K562 (cell line): ENCODE data around the gene BSDC1. TPM values are rescaled to one million over a fixed set of nuclear protein-coding genes. Genes with fewer than 3 reads are reported as not detected.

ENCODE experiments used
- CBX8 ChIP-seq: fragments of 200-600 bp; sonication (generic); IDR thresholded peaks from 2 replicates; pipeline ENCODE4 v1.6.1; 2012; ENCODE audit warnings: borderline replicate concordance, mixed run types, low read depth, mild to moderate bottlenecking, moderate library complexity, mixed read lengths, low read length, control low read depth, inconsistent platforms; ENCODE audit not compliant: poor library complexity, severe bottlenecking; ENCODE audit errors: extremely low read depth
- ELF1 ChIP-seq: fragments of 200-800 bp; sonication (Bioruptor generic); IDR thresholded peaks from 2 replicates; pipeline ENCODE4 v1.6.1; 2016; ENCODE audit warnings: missing genetic modification characterization, missing compliant biosample characterization
- KLF13 ChIP-seq: fragments of 450-650 bp; IDR thresholded peaks from 2 replicates; pipeline ENCODE4 v1.6.1; 2016; ENCODE audit warnings: missing genetic modification characterization, low read depth, mild to moderate bottlenecking, missing compliant biosample characterization, moderate library complexity, borderline replicate concordance
- NCOA6 ChIP-seq: fragments of 450-650 bp; IDR thresholded peaks from 2 replicates; pipeline ENCODE4 v1.6.1; 2017; ENCODE audit warnings: mild to moderate bottlenecking
- ZBED1 ChIP-seq: IDR thresholded peaks from 2 replicates; pipeline ENCODE4 v1.6.1; 2014
- ZBTB7A ChIP-seq: IDR thresholded peaks from 2 replicates; pipeline ENCODE4 v1.6.1; 2011; ENCODE audit warnings: low read depth, mild to moderate bottlenecking, low read length, moderate library complexity, borderline replicate concordance; ENCODE audit not compliant: control insufficient read depth
- ZFP36 ChIP-seq: fragments of 150-350 bp; IDR thresholded peaks from 2 replicates; pipeline ENCODE4 v1.6.1; 2018; ENCODE audit warnings: low read length, low read depth; ENCODE audit not compliant: partially characterized antibody
- ZNF347 ChIP-seq: fragments of 450-650 bp; formaldehyde crosslinking; IDR thresholded peaks from 2 replicates; pipeline ENCODE4 v1.4.0; 2020; ENCODE audit warnings: low read depth, mild to moderate bottlenecking, moderate library complexity
- ZNF561 ChIP-seq: fragments of 450-650 bp; formaldehyde crosslinking; conservative IDR thresholded peaks from 2 replicates; pipeline ENCODE4 v1.4.0; 2020; ENCODE audit warnings: mild to moderate bottlenecking, moderate library complexity
- ZNF644 ChIP-seq: fragments of 200-800 bp; sonication (Bioruptor generic); IDR thresholded peaks from 2 replicates; pipeline ENCODE4 v1.6.1; 2016; ENCODE audit warnings: low read depth, missing genetic modification characterization, missing compliant biosample characterization
- polyA plus RNA-seq, 8 experiments: library from polyadenylated mRNA; depleted of rRNA in 4 of 8; stranded (reverse) in 5 of 8; unstranded in 3 of 8; fragments of >200 nt; fragmentation: Nextera tagmentation in 2 of 8; fragmentation: Illumina TruSeq in 1 of 8; extraction: Ambion mirVana in 2 of 8; extraction: Trizol in 1 of 8; gene quantifications; 2 replicates each; pipeline versions ENCODE4 v1.2.1 to v1.2.3, GENCODE V29; 2011 to 2014; ENCODE audit warnings: inconsistent platforms in 1 of 8, missing spikeins in 1 of 8
- total RNA-seq, 7 experiments: library from RNA; depleted of rRNA in 6 of 7; stranded (reverse); fragments of >200 nt in 6 of 7; fragmentation: Illumina TruSeq in 2 of 7; extraction: Trizol in 2 of 7; gene quantifications; 2 replicates each; pipeline versions ENCODE4 v1.2.1 to v1.2.3, GENCODE V29; 2011 to 2021; ENCODE audit warnings: low replicate concordance in 1 of 7
- TF ChIP-seq, protein P1 (sequence below), 2 experiments: fragments of 150-350 bp in 1 of 2; IDR thresholded peaks; 2 replicates each; pipeline ENCODE4 v1.6.1; 2012 to 2016; ENCODE audit warnings: low read depth in 2 of 2, low read length in 2 of 2, mild to moderate bottlenecking in 1 of 2, moderate library complexity in 1 of 2
- TF ChIP-seq, protein P2 (sequence below), 2 experiments: fragments of 450-650 bp; IDR thresholded peaks; 2 replicates each; pipeline ENCODE4 v1.6.1; 2016; ENCODE audit warnings: mild to moderate bottlenecking in 2 of 2, borderline replicate concordance in 1 of 2, low read depth in 1 of 2, moderate library complexity in 1 of 2
- TF ChIP-seq, protein P3 (sequence below): IDR thresholded peaks from 3 replicates; pipeline ENCODE4 v1.6.1; 2011; ENCODE audit warnings: borderline replicate concordance, mild to moderate bottlenecking; ENCODE audit not compliant: insufficient read length, insufficient read depth

The BSDC1 gene
- total and polyA plus RNA-seq, 9 of the 15 experiments (the other 6 are each of a cell fraction or from before 2014, with no cell fraction given) = 10.2 to 96.8 (median 73.1) TPM

- TF ChIP-seq, protein P1, sequence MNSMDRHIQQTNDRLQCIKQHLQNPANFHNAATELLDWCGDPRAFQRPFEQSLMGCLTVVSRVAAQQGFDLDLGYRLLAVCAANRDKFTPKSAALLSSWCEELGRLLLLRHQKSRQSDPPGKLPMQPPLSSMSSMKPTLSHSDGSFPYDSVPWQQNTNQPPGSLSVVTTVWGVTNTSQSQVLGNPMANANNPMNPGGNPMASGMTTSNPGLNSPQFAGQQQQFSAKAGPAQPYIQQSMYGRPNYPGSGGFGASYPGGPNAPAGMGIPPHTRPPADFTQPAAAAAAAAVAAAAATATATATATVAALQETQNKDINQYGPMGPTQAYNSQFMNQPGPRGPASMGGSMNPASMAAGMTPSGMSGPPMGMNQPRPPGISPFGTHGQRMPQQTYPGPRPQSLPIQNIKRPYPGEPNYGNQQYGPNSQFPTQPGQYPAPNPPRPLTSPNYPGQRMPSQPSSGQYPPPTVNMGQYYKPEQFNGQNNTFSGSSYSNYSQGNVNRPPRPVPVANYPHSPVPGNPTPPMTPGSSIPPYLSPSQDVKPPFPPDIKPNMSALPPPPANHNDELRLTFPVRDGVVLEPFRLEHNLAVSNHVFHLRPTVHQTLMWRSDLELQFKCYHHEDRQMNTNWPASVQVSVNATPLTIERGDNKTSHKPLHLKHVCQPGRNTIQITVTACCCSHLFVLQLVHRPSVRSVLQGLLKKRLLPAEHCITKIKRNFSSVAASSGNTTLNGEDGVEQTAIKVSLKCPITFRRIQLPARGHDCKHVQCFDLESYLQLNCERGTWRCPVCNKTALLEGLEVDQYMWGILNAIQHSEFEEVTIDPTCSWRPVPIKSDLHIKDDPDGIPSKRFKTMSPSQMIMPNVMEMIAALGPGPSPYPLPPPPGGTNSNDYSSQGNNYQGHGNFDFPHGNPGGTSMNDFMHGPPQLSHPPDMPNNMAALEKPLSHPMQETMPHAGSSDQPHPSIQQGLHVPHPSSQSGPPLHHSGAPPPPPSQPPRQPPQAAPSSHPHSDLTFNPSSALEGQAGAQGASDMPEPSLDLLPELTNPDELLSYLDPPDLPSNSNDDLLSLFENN (IDR thresholded peaks at IDR 0.05; ENCODE audit: low read depth in 2 of 2, low read length in 2 of 2) = peak in 1 of 2 experiments; percentile 9; a peak in 1 of 4 replicates
- TF ChIP-seq, protein P2, sequence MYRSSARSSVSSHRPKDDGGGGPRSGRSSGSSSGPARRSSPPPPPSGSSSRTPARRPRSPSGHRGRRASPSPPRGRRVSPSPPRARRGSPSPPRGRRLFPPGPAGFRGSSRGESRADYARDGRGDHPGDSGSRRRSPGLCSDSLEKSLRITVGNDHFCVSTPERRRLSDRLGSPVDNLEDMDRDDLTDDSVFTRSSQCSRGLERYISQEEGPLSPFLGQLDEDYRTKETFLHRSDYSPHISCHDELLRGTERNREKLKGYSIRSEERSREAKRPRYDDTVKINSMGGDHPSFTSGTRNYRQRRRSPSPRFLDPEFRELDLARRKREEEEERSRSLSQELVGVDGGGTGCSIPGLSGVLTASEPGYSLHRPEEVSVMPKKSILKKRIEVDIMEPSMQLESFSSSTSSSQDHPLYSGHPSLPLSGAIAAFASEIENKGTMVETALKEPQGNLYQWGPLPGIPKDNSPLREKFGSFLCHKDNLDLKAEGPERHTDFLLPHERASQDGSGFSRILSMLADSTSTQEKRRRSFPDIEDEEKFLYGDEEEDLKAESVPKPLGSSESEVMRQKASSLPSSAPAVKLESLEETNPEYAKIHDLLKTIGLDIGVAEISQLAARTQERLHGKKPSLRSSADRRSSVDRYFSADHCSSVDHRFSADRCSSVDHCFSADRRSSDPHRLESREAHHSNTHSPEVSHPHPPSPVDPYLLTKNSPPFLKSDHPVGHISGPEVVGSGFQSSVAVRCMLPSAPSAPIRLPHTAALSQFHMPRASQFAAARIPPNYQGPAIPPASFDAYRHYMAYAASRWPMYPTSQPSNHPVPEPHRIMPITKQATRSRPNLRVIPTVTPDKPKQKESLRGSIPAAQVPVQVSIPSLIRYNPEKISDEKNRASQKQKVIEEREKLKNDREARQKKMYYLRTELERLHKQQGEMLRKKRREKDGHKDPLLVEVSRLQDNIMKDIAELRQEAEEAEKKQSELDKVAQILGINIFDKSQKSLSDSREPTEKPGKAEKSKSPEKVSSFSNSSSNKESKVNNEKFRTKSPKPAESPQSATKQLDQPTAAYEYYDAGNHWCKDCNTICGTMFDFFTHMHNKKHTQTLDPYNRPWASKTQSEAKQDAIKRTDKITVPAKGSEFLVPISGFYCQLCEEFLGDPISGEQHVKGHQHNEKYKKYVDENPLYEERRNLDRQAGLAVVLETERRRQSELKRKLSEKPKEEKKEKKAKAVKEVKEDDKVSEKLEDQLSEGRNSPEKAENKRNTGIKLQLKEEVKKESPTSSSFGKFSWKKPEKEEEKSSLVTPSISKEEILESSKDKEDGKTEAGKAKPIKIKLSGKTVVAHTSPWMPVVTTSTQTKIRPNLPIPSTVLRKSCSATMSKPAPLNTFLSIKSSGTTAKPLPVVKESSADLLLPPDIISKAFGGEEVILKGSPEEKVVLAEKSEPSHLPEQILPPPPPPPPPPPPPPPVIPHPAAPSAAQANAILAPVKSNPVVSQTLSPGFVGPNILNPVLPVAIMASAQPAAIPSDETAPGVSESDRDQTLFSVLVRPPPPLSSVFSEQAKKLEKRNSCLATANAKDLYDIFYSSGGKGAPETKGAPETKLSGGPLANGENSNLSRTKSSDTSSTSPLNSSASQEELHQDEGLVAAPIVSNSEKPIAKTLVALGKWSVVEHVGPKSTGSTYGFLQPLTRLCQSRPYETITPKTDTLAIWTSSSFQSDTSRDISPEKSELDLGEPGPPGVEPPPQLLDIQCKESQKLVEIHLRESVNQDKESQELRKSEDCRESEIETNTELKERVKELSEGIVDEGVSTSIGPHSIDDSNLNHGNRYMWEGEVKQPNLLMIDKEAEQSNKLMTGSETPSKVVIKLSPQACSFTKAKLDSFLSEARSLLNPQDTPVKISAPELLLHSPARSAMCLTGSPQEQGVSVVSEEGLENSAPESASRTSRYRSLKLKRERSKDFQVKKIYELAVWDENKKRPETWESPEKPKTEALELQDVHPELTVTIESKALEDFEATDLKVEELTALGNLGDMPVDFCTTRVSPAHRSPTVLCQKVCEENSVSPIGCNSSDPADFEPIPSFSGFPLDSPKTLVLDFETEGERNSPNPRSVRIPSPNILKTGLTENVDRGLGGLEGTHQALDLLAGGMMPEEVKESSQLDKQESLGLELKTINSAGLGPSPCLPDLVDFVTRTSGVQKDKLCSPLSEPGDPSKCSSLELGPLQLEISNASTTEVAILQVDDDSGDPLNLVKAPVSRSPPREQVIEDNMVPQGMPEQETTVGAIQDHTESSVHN (IDR thresholded peaks at IDR 0.05; ENCODE audit: borderline replicate concordance in 1 of 2, low read depth in 1 of 2) = no peak
- TF ChIP-seq CBX8 (no peak), KLF13 (tag) (no peak), ZBED1 (no peak), ZNF644 (tag) (no peak), NCOA6 (no peak), ELF1 (tag) (no peak), ZNF561 (no peak), ZBTB7A (no peak), ZFP36 (no peak), ZNF347 (CRISPR knock-in tag) (no peak)
- TF ChIP-seq, protein P3, sequence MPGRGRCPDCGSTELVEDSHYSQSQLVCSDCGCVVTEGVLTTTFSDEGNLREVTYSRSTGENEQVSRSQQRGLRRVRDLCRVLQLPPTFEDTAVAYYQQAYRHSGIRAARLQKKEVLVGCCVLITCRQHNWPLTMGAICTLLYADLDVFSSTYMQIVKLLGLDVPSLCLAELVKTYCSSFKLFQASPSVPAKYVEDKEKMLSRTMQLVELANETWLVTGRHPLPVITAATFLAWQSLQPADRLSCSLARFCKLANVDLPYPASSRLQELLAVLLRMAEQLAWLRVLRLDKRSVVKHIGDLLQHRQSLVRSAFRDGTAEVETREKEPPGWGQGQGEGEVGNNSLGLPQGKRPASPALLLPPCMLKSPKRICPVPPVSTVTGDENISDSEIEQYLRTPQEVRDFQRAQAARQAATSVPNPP = no peak
Measured at GRCh38 chr1:32361674-32362473, 32.4 kb downstream of the BSDC1 start (continued).
